Suprapubic skin (tissue), 4 donors: Measurements from ENCODE around the gene RAX. TPM values are rescaled to one million over a fixed set of nuclear protein-coding genes. Genes with fewer than 3 reads are reported as not detected.

Experiments
- DNase-seq, 2 donors: peaks; one replicate each; pipeline ENCODE4 v3.0.0-alpha.2; 2019; ENCODE audit warnings: low spot score in 2 of 2
- H3K27ac ChIP-seq: fragments of 200-600 bp; sonication (generic); one replicate; pipeline ENCODE4 v1.5.1; 2019
- H3K27me3 ChIP-seq: fragments of 200-600 bp; sonication (generic); one replicate; pipeline ENCODE4 v1.5.1; 2019
- H3K36me3 ChIP-seq: fragments of 200-600 bp; sonication (generic); one replicate; pipeline ENCODE4 v1.5.1; 2019
- H3K4me1 ChIP-seq: fragments of 200-600 bp; sonication (generic); one replicate; pipeline ENCODE4 v1.5.1; 2019
- H3K4me3 ChIP-seq: fragments of 200-600 bp; sonication (generic); one replicate; pipeline ENCODE4 v1.5.1; 2019; ENCODE audit warnings: mild to moderate bottlenecking
- H3K9me3 ChIP-seq: fragments of 200-600 bp; sonication (generic); one replicate; pipeline ENCODE4 v1.5.1; 2019
- CTCF ChIP-seq, 2 donors: fragments of 200-600 bp in 1 of 2; fragments of 450-650 bp in 1 of 2; sonication (generic) in 1 of 2; IDR thresholded peaks; one replicate each; pipeline ENCODE4 v1.5.1; 2016 to 2019; ENCODE audit warnings: antibody characterized with exemption in 2 of 2, mild to moderate bottlenecking in 1 of 2, moderate library complexity in 1 of 2
- EP300 ChIP-seq: sonication (generic); formaldehyde crosslinking; IDR thresholded peaks from one replicate; pipeline ENCODE4 v1.6.1; 2017; ENCODE audit warnings: antibody characterized with exemption
- POLR2A ChIP-seq, 2 donors: fragments of 450-650 bp; IDR thresholded peaks; one replicate each; pipeline ENCODE4 v1.6.1; 2017; ENCODE audit warnings: antibody characterized with exemption in 2 of 2, mild to moderate bottlenecking in 2 of 2, moderate library complexity in 2 of 2
- POLR2AphosphoS5 ChIP-seq, 3 donors: sonication (generic); formaldehyde crosslinking; IDR thresholded peaks; one replicate each; pipeline ENCODE4 v1.6.1; 2017; ENCODE audit warnings: antibody characterized with exemption in 3 of 3
- WGBS: methylation state at CpG from one replicate; pipeline ENCODE4 v1.1.5; 2018; 5-methylcytosine and 5-hydroxymethylcytosine counted together
- total RNA-seq, 4 donors: library from RNA; depleted of rRNA; stranded (reverse); fragments of >200 nt; gene quantifications; one replicate each; pipeline ENCODE4 v1.1.0, GENCODE V29; 2016

Gene RAX
- total RNA-seq, 4 donors from 2014 or later = 0.18 TPM; not detected in 3

- peaks cover 20% of the 10 kb centered on the region for H3K4me1 ChIP-seq
- no peaks in the 10 kb centered on the region for H3K9me3 ChIP-seq
- H3K36me3 ChIP-seq = no peaks in the 10 kb centered on the region
- no peak overlapping the region for H3K27ac ChIP-seq
- WGBS = 75% methylated on average over 6 of the region's 6 CpGs
- TF ChIP-seq EP300 (no peak), CTCF (IDR thresholded peaks at IDR 0.05) (no peak), POLR2AphosphoS5 (IDR thresholded peaks at IDR 0.05) (no peak), POLR2A (IDR thresholded peaks at IDR 0.05) (no peak)
- peaks cover 62% of the 10 kb centered on the region for H3K27me3 ChIP-seq
- H3K4me3 ChIP-seq = no peak overlapping the region
- no peak for DNase-seq
Measured at GRCh38 chr18:59218018-59218417, 55.2 kb downstream of the RAX start.

Other genes with a start within 250 kb of the RAX start
- 10 to 100 TPM; 25.9 to 48.0 (median 34.4) TPM for gene SEC11C, start 133.6 kb downstream of the RAX start, total RNA-seq
- not detected for gene GRP, start 53.3 kb downstream of the RAX start, total RNA-seq
- gene CPLX4, start 45.2 kb upstream of the RAX start, total RNA-seq = not detected
- 10 to 100 TPM; 39.8 to 61.2 (median 47.6) TPM for gene LMAN1, start 85.8 kb upstream of the RAX start, total RNA-seq